Fibroblast of lung (primary cell): Measurements from ENCODE around the gene MRPS2.

Experiments
- EZH2 ChIP-seq: IDR thresholded peaks from 2 replicates; pipeline ENCODE4 v1.5.1; 2012; ENCODE audit warnings: low read length, control low read depth, mild to moderate bottlenecking; ENCODE audit errors: missing control alignments
- TF ChIP-seq, protein P1 (sequence below), 2 donors: IDR thresholded peaks in 1 of 2; conservative IDR thresholded peaks in 1 of 2; 1 replicate in 1 of 2; 2 replicates in 1 of 2; pipeline ENCODE4 v1.5.1; 2011 to 2012; ENCODE audit warnings: low read length in 2 of 2, control low read depth in 1 of 2, inconsistent platforms in 1 of 2, low read depth in 1 of 2, mild to moderate bottlenecking in 1 of 2

DNA sequence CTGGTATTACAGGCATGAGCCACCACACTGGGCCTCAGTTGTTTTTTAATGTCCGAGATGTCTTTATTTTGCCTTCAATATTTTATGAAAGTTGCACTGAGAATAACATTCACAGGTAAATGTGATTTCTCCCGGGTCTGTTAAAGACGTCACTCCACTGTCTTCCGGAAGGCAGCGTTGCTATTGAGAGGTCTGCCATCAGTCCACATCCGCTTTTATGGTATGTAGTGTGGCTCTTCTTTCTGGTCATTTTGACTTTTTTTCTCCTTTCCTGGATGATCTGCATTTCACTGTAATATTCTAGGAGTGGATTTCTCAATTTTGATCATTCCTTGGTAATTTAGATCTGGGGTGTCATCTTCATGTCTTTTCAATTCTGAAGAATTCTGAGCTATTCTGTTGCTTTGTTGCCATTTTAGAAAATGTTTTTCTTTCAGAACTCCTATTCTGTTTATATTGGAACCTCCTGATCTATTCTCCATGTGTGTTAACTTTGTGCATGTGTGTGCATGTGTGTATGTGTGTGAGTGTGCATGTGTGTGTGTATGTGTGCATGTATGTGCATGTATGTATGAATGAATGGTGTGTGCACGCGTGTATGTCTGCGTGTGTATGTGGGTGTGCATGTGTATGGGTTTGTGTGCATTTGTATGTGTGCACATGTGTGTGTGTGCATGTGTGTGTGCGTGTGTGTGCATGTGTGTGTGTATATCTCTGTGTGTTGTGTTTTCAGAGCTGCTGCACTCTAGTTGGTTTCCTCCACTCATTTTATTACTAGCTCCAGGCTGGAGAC lies 18.9 kb downstream of the MRPS2 start:
- TF ChIP-seq, protein P1, sequence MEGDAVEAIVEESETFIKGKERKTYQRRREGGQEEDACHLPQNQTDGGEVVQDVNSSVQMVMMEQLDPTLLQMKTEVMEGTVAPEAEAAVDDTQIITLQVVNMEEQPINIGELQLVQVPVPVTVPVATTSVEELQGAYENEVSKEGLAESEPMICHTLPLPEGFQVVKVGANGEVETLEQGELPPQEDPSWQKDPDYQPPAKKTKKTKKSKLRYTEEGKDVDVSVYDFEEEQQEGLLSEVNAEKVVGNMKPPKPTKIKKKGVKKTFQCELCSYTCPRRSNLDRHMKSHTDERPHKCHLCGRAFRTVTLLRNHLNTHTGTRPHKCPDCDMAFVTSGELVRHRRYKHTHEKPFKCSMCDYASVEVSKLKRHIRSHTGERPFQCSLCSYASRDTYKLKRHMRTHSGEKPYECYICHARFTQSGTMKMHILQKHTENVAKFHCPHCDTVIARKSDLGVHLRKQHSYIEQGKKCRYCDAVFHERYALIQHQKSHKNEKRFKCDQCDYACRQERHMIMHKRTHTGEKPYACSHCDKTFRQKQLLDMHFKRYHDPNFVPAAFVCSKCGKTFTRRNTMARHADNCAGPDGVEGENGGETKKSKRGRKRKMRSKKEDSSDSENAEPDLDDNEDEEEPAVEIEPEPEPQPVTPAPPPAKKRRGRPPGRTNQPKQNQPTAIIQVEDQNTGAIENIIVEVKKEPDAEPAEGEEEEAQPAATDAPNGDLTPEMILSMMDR (conservative IDR thresholded peaks at IDR 0.05 in 1 of 2, IDR thresholded peaks at IDR 0.05 in 1 of 2; ENCODE audit: low read depth in 1 of 2, low read length in 2 of 2), result no peak
- no peak for TF ChIP-seq EZH2
